DOHH2 (cell line): ENCODE results near the gene KLHL7.

ENCODE experiments used
- H3F3A ChIP-seq: fragments of 200-600 bp; sonication (generic), shearing (Covaris generic); 2 replicates; pipeline ENCODE4 v1.6.0; 2016; ENCODE audit warnings: antibody characterized with exemption, mild to moderate bottlenecking; ENCODE audit not compliant: control insufficient read depth, insufficient read depth
- H3K27ac ChIP-seq: fragments of 200-600 bp; sonication (generic); 2 replicates; pipeline ENCODE4 v1.5.1; 2014; ENCODE audit warnings: low read depth, mild to moderate bottlenecking, low read length, moderate library complexity
- H3K27me3 ChIP-seq: fragments of 200-600 bp; sonication (generic); 2 replicates; pipeline ENCODE4 v1.6.1; 2014; ENCODE audit warnings: mild to moderate bottlenecking, low read length, mixed read lengths; ENCODE audit not compliant: control insufficient read depth
- H3K36me3 ChIP-seq: fragments of 200-600 bp; sonication (generic); 2 replicates; pipeline ENCODE4 v1.6.1; 2014; ENCODE audit warnings: mild to moderate bottlenecking, low read length, moderate library complexity, mixed read lengths; ENCODE audit not compliant: control insufficient read depth
- H3K4me1 ChIP-seq: fragments of 200-600 bp; sonication (generic); 2 replicates; pipeline ENCODE4 v1.6.1; 2014; ENCODE audit warnings: mild to moderate bottlenecking, low read length, mixed read lengths; ENCODE audit not compliant: control insufficient read depth
- H3K4me2 ChIP-seq: fragments of 200-600 bp; sonication (generic); 2 replicates; pipeline ENCODE4 v1.6.0; 2014; ENCODE audit warnings: mild to moderate bottlenecking, low read length, moderate library complexity
- H3K4me3 ChIP-seq: fragments of 200-600 bp; sonication (generic); 2 replicates; pipeline ENCODE4 v1.5.1; 2014; ENCODE audit warnings: mild to moderate bottlenecking, low read length, mixed read lengths
- H3K79me2 ChIP-seq: fragments of 200-600 bp; sonication (generic); 2 replicates; pipeline ENCODE4 v1.6.1; 2014; ENCODE audit warnings: mild to moderate bottlenecking, low read length, mixed read lengths; ENCODE audit not compliant: control insufficient read depth
- H3K9me2 ChIP-seq: fragments of 200-600 bp; sonication (generic); replicated peaks from 2 replicates; pipeline ENCODE4 v1.6.1; 2014; ENCODE audit warnings: mild to moderate bottlenecking, low read length, mixed read lengths; ENCODE audit not compliant: control insufficient read depth
- H3K9me3 ChIP-seq: fragments of 200-600 bp; sonication (generic); 2 replicates; pipeline ENCODE4 v1.6.1; 2014; ENCODE audit warnings: antibody characterized with exemption, low read length, mixed read lengths; ENCODE audit not compliant: control insufficient read depth, insufficient read depth
- H4K20me1 ChIP-seq: fragments of 200-600 bp; sonication (generic); 2 replicates; pipeline ENCODE4 v1.6.0; 2014; ENCODE audit warnings: low read depth, mild to moderate bottlenecking, antibody characterized with exemption, low read length, moderate library complexity; ENCODE audit not compliant: control insufficient read depth, insufficient read depth
- CTCF ChIP-seq: fragments of 200-600 bp; sonication (generic); IDR thresholded peaks from one replicate; pipeline ENCODE4 v1.5.1; 2014; ENCODE audit warnings: antibody characterized with exemption, mild to moderate bottlenecking, low read depth, low read length; ENCODE audit not compliant: poor library complexity, severe bottlenecking
- EZH2phosphoT487 ChIP-seq: fragments of 200-600 bp; sonication (generic); IDR thresholded peaks from 2 replicates; pipeline ENCODE4 v1.6.1; 2017; ENCODE audit warnings: borderline replicate concordance, mild to moderate bottlenecking, antibody characterized with exemption, low read length, moderate library complexity, mixed read lengths

The KLHL7 gene

GRCh38 chr7:23121165-23121564 is 15.6 kb downstream of the KLHL7 start:
- H3K9me2 ChIP-seq: no peaks in the 10 kb centered on the region
- no peaks in the 10 kb centered on the region for H3K4me1 ChIP-seq
- no peaks in the 10 kb centered on the region for H3K27me3 ChIP-seq
- no peaks in the 10 kb centered on the region for H3F3A ChIP-seq
- no peak for TF ChIP-seq EZH2phosphoT487
- no peak for TF ChIP-seq CTCF
- no peaks in the 10 kb centered on the region for H3K9me3 ChIP-seq
- peaks cover 5% of the 10 kb centered on the region; the same call in 1 of the 2 replicates for H3K36me3 ChIP-seq
- H3K27ac ChIP-seq: no peak overlapping the region
- no peak overlapping the region for H3K4me3 ChIP-seq
- no peak overlapping the region for H3K4me2 ChIP-seq
- H4K20me1 ChIP-seq: no peaks in the 10 kb centered on the region
- 0 out of 2 replicates have a peak, but pooled peaks cover 5% of the 10 kb centered on the region for H3K79me2 ChIP-seq

- no peaks in the 10 kb centered on the region for H3K27me3 ChIP-seq
- no peak overlapping the region for H3K4me2 ChIP-seq
- H3K9me3 ChIP-seq: no peaks in the 10 kb centered on the region
- 0 out of 2 replicates have a peak, but pooled peaks cover 5% of the 10 kb centered on the region for H3K79me2 ChIP-seq
- TF ChIP-seq EZH2phosphoT487 (no peak), CTCF (no peak)
- H3K4me3 ChIP-seq: no peak overlapping the region
- H3K4me1 ChIP-seq: no peaks in the 10 kb centered on the region
- no peak overlapping the region for H3K27ac ChIP-seq
- H3F3A ChIP-seq: no peaks in the 10 kb centered on the region
- H4K20me1 ChIP-seq: no peaks in the 10 kb centered on the region
- H3K36me3 ChIP-seq: peaks cover 5% of the 10 kb centered on the region; the same call in 1 of the 2 replicates
- no peaks in the 10 kb centered on the region for H3K9me2 ChIP-seq
Measured at GRCh38 chr7:23123007-23123406, 17.4 kb downstream of the KLHL7 start.

GRCh38 chr7:23123465-23123864 is 17.9 kb downstream of the KLHL7 start:
- Histone ChIP-seq H3K9me3 (no peaks in the 10 kb centered on the region), H3K79me2 (0 out of 2 replicates have a peak, but pooled peaks cover 5% of the 10 kb centered on the region), H3F3A (no peaks in the 10 kb centered on the region), H3K4me1 (no peaks in the 10 kb centered on the region), H3K4me2 (no peak overlapping the region), H3K27me3 (no peaks in the 10 kb centered on the region), H3K9me2 (no peaks in the 10 kb centered on the region), H4K20me1 (no peaks in the 10 kb centered on the region), H3K27ac (no peak overlapping the region), H3K4me3 (no peak overlapping the region), H3K36me3 (peaks cover 5% of the 10 kb centered on the region; the same call in 1 of the 2 replicates)
- no peak for TF ChIP-seq EZH2phosphoT487
- TF ChIP-seq CTCF: no peak
